ENCODE results near the gene EFHD2.

EFHD2 gene

DNA sequence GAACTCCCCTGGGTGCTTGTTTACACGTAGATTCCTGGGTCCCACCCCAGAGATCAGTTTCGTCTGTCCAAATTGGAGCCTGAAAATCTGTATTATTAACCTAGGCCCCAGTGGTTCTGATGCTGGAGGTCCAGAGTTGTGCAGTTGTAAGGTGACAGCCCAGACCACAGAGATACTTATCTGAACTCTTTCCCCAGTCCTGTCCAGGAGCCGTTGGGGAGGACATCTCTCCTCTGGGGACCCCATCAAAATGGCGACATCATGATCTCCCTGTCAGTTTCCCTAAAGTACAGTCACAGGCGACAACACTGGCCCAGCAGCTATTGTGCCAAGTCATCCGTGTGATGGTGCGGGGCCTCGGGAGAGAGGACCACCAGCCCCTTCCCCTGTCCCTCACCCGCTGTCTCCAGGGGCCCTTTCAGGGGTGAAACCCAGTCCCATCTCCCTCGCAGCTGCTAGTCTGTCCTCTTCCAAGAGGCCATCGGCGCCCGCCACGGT lies 749 bp upstream of the EFHD2 start:
- TF ChIP-seq CTCF (IDR thresholded peaks at IDR 0.05; ENCODE audit: insufficient read depth, low read depth, low read length, missing control alignments) = no peak
- H3K4me3 ChIP-seq (ENCODE audit: low read length) = peak overlapping the region; percentile 39
- no peak for DNase-seq (ENCODE audit: low read depth)

- no peak for TF ChIP-seq CTCF (IDR thresholded peaks at IDR 0.05; ENCODE audit: insufficient read depth, low read depth, low read length, missing control alignments)
- no peak for DNase-seq (ENCODE audit: low read depth)
- peak overlapping the region; percentile 73 for H3K4me3 ChIP-seq (ENCODE audit: low read length)
These were observed 665 bp downstream of the EFHD2 start for GRCh38 chr1:15410223-15410883.

- peak overlapping the region; percentile 73 for H3K4me3 ChIP-seq (ENCODE audit: low read length)
- TF ChIP-seq CTCF (IDR thresholded peaks at IDR 0.05; ENCODE audit: insufficient read depth, low read depth, low read length, missing control alignments) = no peak
- DNase-seq (ENCODE audit: low read depth) = no peak
These were observed 1.2 kb downstream of the EFHD2 start for GRCh38 chr1:15410884-15411245.

GRCh38 chr1:15411593-15412137 lies 2.0 kb downstream of the EFHD2 start:
- no peak for TF ChIP-seq CTCF (IDR thresholded peaks at IDR 0.05; ENCODE audit: insufficient read depth, low read depth, low read length, missing control alignments)
- H3K4me3 ChIP-seq (ENCODE audit: low read length) = peak overlapping the region; percentile 73
- peak; percentile 32 for DNase-seq (ENCODE audit: low read depth)

DNA sequence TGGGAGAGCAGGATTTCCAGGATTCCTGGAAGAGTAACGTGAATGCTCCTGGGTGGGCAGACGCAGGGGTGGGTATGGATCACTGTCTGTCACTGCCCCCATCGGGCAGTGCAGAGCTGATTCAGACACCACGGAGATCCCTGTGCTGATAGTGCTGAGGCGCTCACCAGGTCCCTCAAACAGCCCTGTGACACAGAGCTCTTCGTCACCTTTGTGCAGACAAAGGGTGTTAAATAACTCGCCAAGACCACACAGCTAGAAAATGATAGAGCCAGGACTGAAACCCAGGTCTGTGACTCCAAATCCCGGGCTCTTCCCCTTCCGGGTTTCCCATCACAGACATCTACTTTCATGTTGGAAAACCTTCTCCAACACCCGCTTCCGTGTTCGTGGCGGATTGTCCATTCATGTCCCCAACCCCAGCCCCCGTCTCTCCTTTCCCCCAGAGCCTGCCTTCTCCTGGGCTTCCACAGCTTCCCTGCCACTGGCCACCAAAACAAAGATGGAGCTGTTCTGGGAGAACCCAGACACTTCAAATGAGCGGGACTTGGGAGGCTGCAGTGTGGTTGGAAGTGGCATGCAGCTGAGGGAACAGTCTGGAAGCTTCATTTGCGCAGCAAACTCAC lies 2.6 kb downstream of the EFHD2 start:
- no peak overlapping the region for H3K4me3 ChIP-seq (ENCODE audit: low read length)
- no peak for DNase-seq (ENCODE audit: low read depth)
- TF ChIP-seq CTCF (IDR thresholded peaks at IDR 0.05; ENCODE audit: insufficient read depth, low read depth, low read length, missing control alignments) = no peak

GRCh38 chr1:15412843-15413242 lies 3.2 kb downstream of the EFHD2 start:
- H3K4me3 ChIP-seq (ENCODE audit: low read length) = no peak overlapping the region
- no peak for TF ChIP-seq CTCF (IDR thresholded peaks at IDR 0.05; ENCODE audit: insufficient read depth, low read depth, low read length, missing control alignments)
- DNase-seq (ENCODE audit: low read depth) = no peak

Measured in epithelial cell of esophagus (primary cell).